Measurements from ENCODE around the gene ATXN7L2. TPM values are rescaled to one million over a fixed set of nuclear protein-coding genes. Genes with fewer than 3 reads are reported as not detected.
"Not testable (repeated sequence)": the region's sequence is repeated elsewhere in the genome, so short reads cannot be mapped to it uniquely, and the experiment has no call there.

ATXN7L2 gene
- total RNA-seq, 2 experiments from 2014 or later: 10.2 to 11.6 TPM

GRCh38 chr1:109466452-109467300 is 17.0 kb upstream of the ATXN7L2 start, which contains the start of gene SYPL2:
Gene SYPL2, plus strand, starts transcription at chr1:109466546. Its CDS starts 298 bp downstream, at chr1:109466844.
- H3K27me3 Mint-ChIP-seq (ENCODE audit: low read depth): peaks cover 67% of the 10 kb centered on the region
- CTCF ChIA-PET: no interaction called here

GRCh38 chr1:109467301-109467777 is 16.4 kb upstream of the ATXN7L2 start:
- peaks cover 61% of the 10 kb centered on the region for H3K27me3 Mint-ChIP-seq (ENCODE audit: low read depth)
- ATAC-seq (no peak), DNase-seq (no peak)
- H3K36me3 Mint-ChIP-seq (ENCODE audit: low read depth): no peaks in the 10 kb centered on the region
- ChIA-PET CTCF (no interaction called here), POLR2A (no interaction called here)
- H3K4me3 Mint-ChIP-seq: peak overlapping the region; percentile 8
- H3K9me3 Mint-ChIP-seq (ENCODE audit: insufficient read depth): no peaks in the 10 kb centered on the region
- H3K27ac Mint-ChIP-seq: no peak overlapping the region
- H3K4me1 Mint-ChIP-seq (ENCODE audit: low read depth): peaks cover 5% of the 10 kb centered on the region

More at GRCh38 chr1:109466452-109467300, 17.0 kb upstream of the ATXN7L2 start, which contains the start of gene SYPL2:
- Mint-ChIP-seq H3K4me3 (peak within 1 kb of the TSS; percentile 56), H3K36me3 (ENCODE audit: low read depth) (no peaks in the 10 kb centered on the region), H3K27ac (no peak within 1 kb of the TSS), H3K4me1 (ENCODE audit: low read depth) (peaks cover 5% of the 10 kb centered on the region), H3K9me3 (ENCODE audit: insufficient read depth) (no peaks in the 10 kb centered on the region)
- DNase-seq (peak; percentile 24), ATAC-seq (peak; percentile 69)
- POLR2A ChIA-PET: no interaction called here

DNA sequence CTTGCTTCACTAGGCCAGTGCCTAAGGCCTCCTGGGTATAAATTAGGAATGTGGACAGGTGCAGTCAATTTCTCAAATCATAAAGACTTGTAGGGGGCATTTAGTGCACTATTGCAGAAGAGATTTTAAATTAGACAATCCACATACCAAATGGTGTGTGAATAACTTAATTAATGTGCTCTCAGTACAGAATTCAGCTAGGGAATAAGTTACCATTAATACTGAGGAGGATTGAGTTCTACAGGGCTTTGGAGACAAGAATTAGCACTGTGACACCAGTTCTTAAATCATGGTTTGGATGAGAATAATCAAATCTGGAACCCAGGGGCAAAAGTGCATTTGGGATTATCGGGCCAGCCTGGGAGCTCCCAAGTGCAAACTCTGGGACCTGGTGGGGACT is 15.6 kb upstream of the ATXN7L2 start:
- ChIA-PET CTCF (no interaction called here), POLR2A (no interaction called here)
- DNase-seq (no peak), ATAC-seq (no peak)
- no peaks in the 10 kb centered on the region for H3K36me3 Mint-ChIP-seq (ENCODE audit: low read depth)
- no peaks in the 10 kb centered on the region for H3K9me3 Mint-ChIP-seq (ENCODE audit: insufficient read depth)
- H3K27me3 Mint-ChIP-seq (ENCODE audit: low read depth): peaks cover 60% of the 10 kb centered on the region
- peaks cover 5% of the 10 kb centered on the region for H3K4me1 Mint-ChIP-seq (ENCODE audit: low read depth)
- H3K4me3 Mint-ChIP-seq: no peak overlapping the region
- no peak overlapping the region for H3K27ac Mint-ChIP-seq

DNA sequence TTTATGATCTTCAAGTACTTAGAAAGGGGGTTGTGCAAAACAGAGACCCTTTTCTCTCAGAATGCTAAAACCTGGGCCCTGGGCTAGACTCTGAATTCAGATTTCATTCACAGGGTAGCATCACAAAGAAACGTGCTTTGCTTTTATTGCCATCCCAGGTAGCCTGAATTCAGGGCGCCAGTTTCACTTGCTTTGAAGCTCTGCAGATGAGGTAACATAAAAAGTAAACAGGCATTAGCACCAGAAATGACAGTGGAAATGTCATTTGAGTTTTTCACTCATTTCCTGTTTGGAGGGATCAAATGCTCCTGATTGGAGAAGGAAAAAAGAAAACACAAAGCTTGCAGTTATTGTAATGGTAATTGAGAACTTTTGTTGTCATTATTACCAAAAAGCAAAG is 14.8 kb upstream of the ATXN7L2 start:
- POLR2A ChIA-PET: no interaction called here
- Mint-ChIP-seq H3K27ac (no peak overlapping the region), H3K27me3 (ENCODE audit: low read depth) (peaks cover 59% of the 10 kb centered on the region), H3K4me1 (ENCODE audit: low read depth) (peaks cover 5% of the 10 kb centered on the region), H3K4me3 (no peak overlapping the region), H3K9me3 (ENCODE audit: insufficient read depth) (no peaks in the 10 kb centered on the region), H3K36me3 (ENCODE audit: low read depth) (no peaks in the 10 kb centered on the region)
- DNase-seq (no peak), ATAC-seq (no peak)
- CTCF ChIA-PET: interaction anchor here (1.3 kb wide), 2 partner anchors 19 to 22 kb away, joined by 3 to 4 read pairs; no protein-coding TSS in a partner anchor

GRCh38 chr1:109470245-109470644 is 13.5 kb upstream of the ATXN7L2 start:
- Mint-ChIP-seq H3K4me1 (ENCODE audit: low read depth) (peaks cover 5% of the 10 kb centered on the region), H3K27ac (no peak overlapping the region), H3K27me3 (ENCODE audit: low read depth) (peaks cover 49% of the 10 kb centered on the region), H3K4me3 (no peak overlapping the region), H3K9me3 (ENCODE audit: insufficient read depth) (no peaks in the 10 kb centered on the region), H3K36me3 (ENCODE audit: low read depth) (no peaks in the 10 kb centered on the region)
- POLR2A ChIA-PET: no interaction called here
- CTCF ChIA-PET: interaction anchor here (1.1 to 1.3 kb wide), 2 partner anchors 20 to 63 kb away, joined by 3 to 4 read pairs; no protein-coding TSS in a partner anchor
- DNase-seq: no peak
- ATAC-seq: no peak

DNA sequence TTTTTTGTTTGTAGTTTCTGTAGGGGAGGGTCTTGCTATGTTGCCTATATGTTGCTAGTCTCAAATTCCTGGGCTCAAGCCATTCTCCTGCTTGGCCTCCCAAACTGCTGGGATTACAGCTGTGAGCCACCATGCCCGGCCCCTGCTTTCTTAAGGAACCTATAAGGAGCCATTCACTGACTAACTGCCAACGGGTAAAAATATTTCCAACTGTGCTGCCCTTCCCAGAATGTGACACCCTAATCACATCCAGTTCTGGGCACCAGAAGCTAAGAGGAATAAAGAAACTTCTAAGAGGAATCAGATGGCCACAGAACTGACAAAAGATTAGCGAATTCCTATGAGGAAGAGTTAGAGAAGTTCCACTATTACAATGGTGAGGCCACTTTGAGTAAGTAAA is 10.9 kb upstream of the ATXN7L2 start:
- H3K4me3 Mint-ChIP-seq: no peak overlapping the region
- no peaks in the 10 kb centered on the region for H3K9me3 Mint-ChIP-seq (ENCODE audit: insufficient read depth)
- POLR2A ChIA-PET: no interaction called here
- CTCF ChIA-PET: interaction anchor here (2.7 kb wide), 1 partner anchor 60 kb away, joined by 9 read pairs; no protein-coding TSS in a partner anchor
- peaks cover 39% of the 10 kb centered on the region for H3K27me3 Mint-ChIP-seq (ENCODE audit: low read depth)
- H3K4me1 Mint-ChIP-seq (ENCODE audit: low read depth): peaks cover 2% of the 10 kb centered on the region
- ATAC-seq (no peak), DNase-seq (no peak)
- H3K27ac Mint-ChIP-seq: no peak overlapping the region
- no peaks in the 10 kb centered on the region for H3K36me3 Mint-ChIP-seq (ENCODE audit: low read depth)

- not testable (repeated sequence) for H3K9me3 Mint-ChIP-seq (ENCODE audit: insufficient read depth); H3K36me3 Mint-ChIP-seq (ENCODE audit: low read depth); ATAC-seq; H3K4me1 Mint-ChIP-seq (ENCODE audit: low read depth); DNase-seq; H3K4me3 Mint-ChIP-seq; H3K27ac Mint-ChIP-seq
- ChIA-PET CTCF (interaction anchor here (1.5 to 2.7 kb wide), 2 partner anchors 21 to 59 kb away, joined by 4 to 9 read pairs; partner anchors contain the start of gene CYB561D1), POLR2A (interaction anchor here (0.6 kb wide), 1 partner anchor 49 kb away, joined by 3 read pairs; no protein-coding TSS in a partner anchor)
- H3K27me3 Mint-ChIP-seq (ENCODE audit: low read depth): peaks cover 32% of the 10 kb centered on the region
Measured at GRCh38 chr1:109473284-109474057, 10.2 kb upstream of the ATXN7L2 start.

- H3K9me3 Mint-ChIP-seq (ENCODE audit: insufficient read depth): no peaks in the 10 kb centered on the region
- ATAC-seq: no peak
- POLR2A ChIA-PET: no interaction called here
Measured at GRCh38 chr1:109474697-109475096, 9.0 kb upstream of the ATXN7L2 start.

DNA sequence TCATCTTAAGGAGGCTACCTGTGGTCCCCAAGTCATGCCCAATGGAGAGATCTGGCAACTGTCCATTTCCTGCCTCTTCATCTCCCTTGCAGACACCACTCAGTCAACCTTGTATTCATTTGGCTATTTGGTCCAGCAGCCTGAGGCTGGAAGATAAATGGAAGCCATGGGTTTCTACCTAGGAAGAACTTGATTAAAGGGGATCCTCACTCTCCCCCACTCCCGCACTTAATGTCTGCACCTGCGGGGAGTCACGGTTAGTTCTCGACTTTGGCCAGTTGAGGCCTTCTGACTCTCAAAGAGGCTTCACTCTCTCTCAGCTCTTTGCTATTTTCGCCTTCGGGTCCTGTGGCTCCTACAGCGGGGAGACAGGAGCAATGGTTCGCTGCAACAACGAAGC is 8.4 kb upstream of the ATXN7L2 start:
- ChIA-PET POLR2A (interaction anchor here (0.6 kb wide), 1 partner anchor 45 kb away, joined by 5 read pairs; no protein-coding TSS in a partner anchor), CTCF (interaction anchor here (1.4 to 2.2 kb wide), 2 partner anchors 15 to 19 kb away, joined by 4 to 7 read pairs; partner anchors contain the start of gene CYB561D1)
- ATAC-seq (no peak), DNase-seq (no peak)
- peaks cover 26% of the 10 kb centered on the region for H3K27me3 Mint-ChIP-seq (ENCODE audit: low read depth)
- H3K4me1 Mint-ChIP-seq (ENCODE audit: low read depth): peaks cover 10% of the 10 kb centered on the region
- no peak overlapping the region for H3K27ac Mint-ChIP-seq
- no peaks in the 10 kb centered on the region for H3K9me3 Mint-ChIP-seq (ENCODE audit: insufficient read depth)
- H3K4me3 Mint-ChIP-seq: no peak overlapping the region
- no peaks in the 10 kb centered on the region for H3K36me3 Mint-ChIP-seq (ENCODE audit: low read depth)

More at GRCh38 chr1:109474697-109475096, 9.0 kb upstream of the ATXN7L2 start:
- no peak overlapping the region for H3K27ac Mint-ChIP-seq
- no peak for DNase-seq
- peaks cover 30% of the 10 kb centered on the region for H3K27me3 Mint-ChIP-seq (ENCODE audit: low read depth)
- no peaks in the 10 kb centered on the region for H3K36me3 Mint-ChIP-seq (ENCODE audit: low read depth)
- H3K4me3 Mint-ChIP-seq: no peak overlapping the region
- peaks cover 10% of the 10 kb centered on the region for H3K4me1 Mint-ChIP-seq (ENCODE audit: low read depth)
- CTCF ChIA-PET: interaction anchor here (1.5 to 2.2 kb wide), 2 partner anchors 16 to 19 kb away, joined by 4 to 7 read pairs; partner anchors contain the start of gene CYB561D1

GRCh38 chr1:109476825-109477224 is 6.9 kb upstream of the ATXN7L2 start:
- no peak for ATAC-seq
- DNase-seq: no peak
- ChIA-PET POLR2A (no interaction called here), CTCF (interaction anchor here (2.2 kb wide), 1 partner anchor 14 kb away, joined by 7 read pairs; no protein-coding TSS in a partner anchor)
- Mint-ChIP-seq H3K9me3 (ENCODE audit: insufficient read depth) (no peaks in the 10 kb centered on the region), H3K27ac (no peak overlapping the region), H3K36me3 (ENCODE audit: low read depth) (no peaks in the 10 kb centered on the region), H3K4me1 (ENCODE audit: low read depth) (peaks cover 10% of the 10 kb centered on the region), H3K27me3 (ENCODE audit: low read depth) (peaks cover 23% of the 10 kb centered on the region), H3K4me3 (no peak overlapping the region)

GRCh38 chr1:109477821-109478220 is 5.9 kb upstream of the ATXN7L2 start:
- DNase-seq (peak; percentile 23), ATAC-seq (no peak)
- Mint-ChIP-seq H3K36me3 (ENCODE audit: low read depth) (no peaks in the 10 kb centered on the region), H3K9me3 (ENCODE audit: insufficient read depth) (no peaks in the 10 kb centered on the region), H3K27me3 (ENCODE audit: low read depth) (peaks cover 26% of the 10 kb centered on the region), H3K4me1 (ENCODE audit: low read depth) (peaks cover 13% of the 10 kb centered on the region), H3K4me3 (no peak overlapping the region), H3K27ac (no peak overlapping the region)
- ChIA-PET POLR2A (no interaction called here), CTCF (interaction anchor here (1.2 kb wide), 1 partner anchor 55 kb away, joined by 3 read pairs; no protein-coding TSS in a partner anchor)

Data from activated CD8-positive, alpha-beta T cell treated with anti-CD3 and anti-CD28 coated beads, Interleukin-2, amount 10 ng/mL, durations not matched to agents 7 days and 5 days (primary cell).